GM06990 (cell line): ENCODE measurements around the gene UBE2D2.

Experiments
- DNase-seq: peaks from one replicate; pipeline ENCODE4 v3.0.0-alpha.2; 2011; ENCODE audit not compliant: insufficient read length; ENCODE audit errors: extremely low read depth
- H3K27me3 ChIP-seq: replicated peaks from 2 replicates; pipeline ENCODE4 v1.6.0; 2011; ENCODE audit warnings: low read length; ENCODE audit not compliant: control insufficient read depth, insufficient read depth
- H3K36me3 ChIP-seq: 2 replicates; pipeline ENCODE4 v1.5.1; 2011; ENCODE audit warnings: low read length; ENCODE audit not compliant: control insufficient read depth, insufficient read depth
- H3K4me3 ChIP-seq: replicated peaks from 2 replicates; pipeline ENCODE4 v1.5.1; 2011; ENCODE audit warnings: low read depth, mild to moderate bottlenecking, control low read depth, low read length
- CTCF ChIP-seq: IDR thresholded peaks from 2 replicates; pipeline ENCODE4 v1.5.1; 2011; ENCODE audit warnings: low read length, control low read depth, mild to moderate bottlenecking, inconsistent platforms; ENCODE audit not compliant: insufficient read depth, poor library complexity, severe bottlenecking

Gene UBE2D2

GRCh38 chr5:139562847-139563246 is 1.7 kb downstream of the UBE2D2 start:
- TF ChIP-seq CTCF, result no peak
- DNase-seq, result no peak
- no peaks in the 10 kb centered on the region for H3K27me3 ChIP-seq
- no peaks in the 10 kb centered on the region for H3K36me3 ChIP-seq
- peak overlapping the region; percentile 86 for H3K4me3 ChIP-seq

GRCh38 chr5:139565411-139566305 is 4.5 kb downstream of the UBE2D2 start:
- TF ChIP-seq CTCF, result no peak
- Histone ChIP-seq H3K4me3 (peak overlapping the region; percentile 42), H3K36me3 (peaks cover 2% of the 10 kb centered on the region; the same call in 1 of the 2 replicates), H3K27me3 (no peaks in the 10 kb centered on the region)
- peak; percentile 50 for DNase-seq

- H3K36me3 ChIP-seq, result peaks cover 2% of the 10 kb centered on the region; the same call in 1 of the 2 replicates
- no peak for DNase-seq
- H3K27me3 ChIP-seq, result no peaks in the 10 kb centered on the region
- TF ChIP-seq CTCF, result no peak
- H3K4me3 ChIP-seq, result no peak overlapping the region; the same call in 1 of the 2 replicates
Observed at GRCh38 chr5:139566611-139567010, 5.5 kb downstream of the UBE2D2 start.

GRCh38 chr5:139569270-139569955 is 8.3 kb downstream of the UBE2D2 start:
- no peak for DNase-seq
- Histone ChIP-seq H3K27me3 (no peaks in the 10 kb centered on the region), H3K36me3 (peaks cover 2% of the 10 kb centered on the region; the same call in 1 of the 2 replicates), H3K4me3 (no peak overlapping the region)
- TF ChIP-seq CTCF, result no peak

- H3K36me3 ChIP-seq, result peaks cover 2% of the 10 kb centered on the region; the same call in 1 of the 2 replicates
- DNase-seq, result no peak
- TF ChIP-seq CTCF, result no peak
- no peak overlapping the region for H3K4me3 ChIP-seq
- no peaks in the 10 kb centered on the region for H3K27me3 ChIP-seq
Observed at GRCh38 chr5:139571543-139571942, 10.4 kb downstream of the UBE2D2 start.
